A673 (cell line): ENCODE data around the gene MORN5. TPM values are rescaled to one million over a fixed set of nuclear protein-coding genes. Genes with fewer than 3 reads are reported as not detected.
"Not testable (repeated sequence)": the region's sequence is repeated elsewhere in the genome, so short reads cannot be mapped to it uniquely, and the experiment has no call there.

Experiments used
- BruUV-seq: library from RNA; stranded (reverse); fragments of 400-500 nt; replicated peaks from 2 replicates; lab custom pipeline; 2021; lab: Mats Ljungman, UMichigan
- CTCF ChIA-PET: fragments of 300-600 bp; sonication (Branson Sonifier 250); formaldehyde crosslinking; loops from one replicate; lab custom pipeline; 2022; ENCODE audit warnings: antibody characterized with exemption; lab: Charles Lee
- POLR2A ChIA-PET: fragments of 300-600 bp; sonication (Branson Sonifier 250); formaldehyde crosslinking; loops from one replicate; lab custom pipeline; 2022; ENCODE audit warnings: antibody characterized with exemption; ENCODE audit not compliant: low non-redundant PET; lab: Charles Lee
- DNase-seq: peaks from one replicate; pipeline ENCODE4 v3.0.0-alpha.2; 2015; ENCODE audit warnings: low spot score
- H3K27ac ChIP-seq: fragments of 200-600 bp; sonication (generic); 2 replicates; pipeline ENCODE4 v1.5.1; 2016; ENCODE audit warnings: mixed run types, low read depth, mild to moderate bottlenecking, mixed read lengths, antibody characterized with exemption, low read length; ENCODE audit not compliant: poor library complexity, severe bottlenecking
- H3K27me3 ChIP-seq: fragments of 200-600 bp; sonication (generic); replicated peaks from 2 replicates; pipeline ENCODE4 v1.6.1; 2017; ENCODE audit warnings: mixed run types, low read depth, mild to moderate bottlenecking, mixed read lengths, antibody characterized with exemption, low read length; ENCODE audit not compliant: insufficient read depth, poor library complexity
- H3K36me3 ChIP-seq: fragments of 200-600 bp; sonication (generic); 2 replicates; pipeline ENCODE4 v1.6.1; 2016; ENCODE audit warnings: mixed run types, mild to moderate bottlenecking, mixed read lengths, antibody characterized with exemption, low read length; ENCODE audit not compliant: insufficient read depth, poor library complexity, severe bottlenecking
- H3K4me1 ChIP-seq: fragments of 200-600 bp; sonication (generic); 2 replicates; pipeline ENCODE4 v1.6.1; 2017; ENCODE audit warnings: mixed run types, mild to moderate bottlenecking, mixed read lengths, antibody characterized with exemption, low read length; ENCODE audit not compliant: insufficient read depth, poor library complexity, severe bottlenecking
- H3K4me3 ChIP-seq: fragments of 200-600 bp; sonication (generic); 2 replicates; pipeline ENCODE4 v1.5.1; 2016; ENCODE audit warnings: low read depth, mixed run types, mild to moderate bottlenecking, mixed read lengths, low read length; ENCODE audit not compliant: poor library complexity, severe bottlenecking
- H3K9me3 ChIP-seq: fragments of 200-600 bp; sonication (generic); 2 replicates; pipeline ENCODE4 v1.6.1; 2016; ENCODE audit warnings: mixed run types, low read depth, mild to moderate bottlenecking, mixed read lengths, antibody characterized with exemption, low read length; ENCODE audit not compliant: poor library complexity, severe bottlenecking
- EZH2 ChIP-seq: fragments of 200-600 bp; sonication (generic); IDR thresholded peaks from 2 replicates; pipeline ENCODE4 v1.6.1; 2017; ENCODE audit warnings: borderline replicate concordance, low read depth, mild to moderate bottlenecking, mixed read lengths, antibody characterized with exemption, low read length; ENCODE audit not compliant: poor library complexity, severe bottlenecking
- intact Hi-C: fragments of 100-400 bp; cut with micrococcal nuclease; formaldehyde crosslinking; loops from one replicate; pipeline ENCODE4 v1.10.0; 2022; ENCODE audit not compliant: unreplicated experiment
- total RNA-seq: library from RNA; stranded (reverse); gene quantifications from 2 replicates; pipeline ENCODE4 v1.2.3, GENCODE V29; 2021
- TF ChIP-seq, protein P1 (sequence below): fragments of 300-800, 200-600 bp; sonication (generic); conservative IDR thresholded peaks from 2 replicates; pipeline ENCODE4 v1.5.1; 2017; ENCODE audit warnings: low read depth, mild to moderate bottlenecking, antibody characterized with exemption, low read length, moderate library complexity, mixed read lengths

MORN5 gene
- total RNA-seq, 1 experiment from 2014 or later, result not detected

DNA sequence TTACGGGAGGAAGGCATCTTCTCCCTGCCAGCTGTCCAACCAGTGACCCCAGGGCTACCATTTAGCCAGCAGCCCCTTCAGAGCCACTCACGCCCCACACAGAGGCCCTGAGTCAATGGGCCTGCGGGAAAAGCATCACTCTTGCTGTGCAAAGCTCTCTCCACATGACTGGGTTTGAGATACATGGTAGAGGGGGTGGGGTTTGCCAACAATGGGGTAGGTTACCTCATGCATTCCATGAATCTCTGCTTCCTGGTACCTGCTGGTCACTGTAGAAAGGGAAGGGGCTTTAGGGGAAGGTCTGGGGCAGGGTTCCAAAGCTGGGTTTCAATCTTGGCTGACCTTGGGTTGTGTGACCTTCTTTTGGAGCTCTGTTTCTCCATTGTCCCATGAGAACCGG lies 43.7 kb upstream of the MORN5 start:
- no peak for DNase-seq
- ChIA-PET POLR2A (interaction anchor here (0.6 kb wide), 1 partner anchor 696 kb away, joined by 7 read pairs; no protein-coding TSS in a partner anchor), CTCF (no interaction called here)
- Histone ChIP-seq H3K4me1 (no peaks in the 10 kb centered on the region), H3K36me3 (no peaks in the 10 kb centered on the region), H3K27ac (no peak overlapping the region), H3K4me3 (no peak overlapping the region), H3K9me3 (no peaks in the 10 kb centered on the region), H3K27me3 (no peaks in the 10 kb centered on the region)
- intact Hi-C loops, result no loop called here
- TF ChIP-seq, protein P1, sequence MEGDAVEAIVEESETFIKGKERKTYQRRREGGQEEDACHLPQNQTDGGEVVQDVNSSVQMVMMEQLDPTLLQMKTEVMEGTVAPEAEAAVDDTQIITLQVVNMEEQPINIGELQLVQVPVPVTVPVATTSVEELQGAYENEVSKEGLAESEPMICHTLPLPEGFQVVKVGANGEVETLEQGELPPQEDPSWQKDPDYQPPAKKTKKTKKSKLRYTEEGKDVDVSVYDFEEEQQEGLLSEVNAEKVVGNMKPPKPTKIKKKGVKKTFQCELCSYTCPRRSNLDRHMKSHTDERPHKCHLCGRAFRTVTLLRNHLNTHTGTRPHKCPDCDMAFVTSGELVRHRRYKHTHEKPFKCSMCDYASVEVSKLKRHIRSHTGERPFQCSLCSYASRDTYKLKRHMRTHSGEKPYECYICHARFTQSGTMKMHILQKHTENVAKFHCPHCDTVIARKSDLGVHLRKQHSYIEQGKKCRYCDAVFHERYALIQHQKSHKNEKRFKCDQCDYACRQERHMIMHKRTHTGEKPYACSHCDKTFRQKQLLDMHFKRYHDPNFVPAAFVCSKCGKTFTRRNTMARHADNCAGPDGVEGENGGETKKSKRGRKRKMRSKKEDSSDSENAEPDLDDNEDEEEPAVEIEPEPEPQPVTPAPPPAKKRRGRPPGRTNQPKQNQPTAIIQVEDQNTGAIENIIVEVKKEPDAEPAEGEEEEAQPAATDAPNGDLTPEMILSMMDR, result no peak
- TF ChIP-seq EZH2, result no peak
- no TSS peak for BruUV-seq

DNA sequence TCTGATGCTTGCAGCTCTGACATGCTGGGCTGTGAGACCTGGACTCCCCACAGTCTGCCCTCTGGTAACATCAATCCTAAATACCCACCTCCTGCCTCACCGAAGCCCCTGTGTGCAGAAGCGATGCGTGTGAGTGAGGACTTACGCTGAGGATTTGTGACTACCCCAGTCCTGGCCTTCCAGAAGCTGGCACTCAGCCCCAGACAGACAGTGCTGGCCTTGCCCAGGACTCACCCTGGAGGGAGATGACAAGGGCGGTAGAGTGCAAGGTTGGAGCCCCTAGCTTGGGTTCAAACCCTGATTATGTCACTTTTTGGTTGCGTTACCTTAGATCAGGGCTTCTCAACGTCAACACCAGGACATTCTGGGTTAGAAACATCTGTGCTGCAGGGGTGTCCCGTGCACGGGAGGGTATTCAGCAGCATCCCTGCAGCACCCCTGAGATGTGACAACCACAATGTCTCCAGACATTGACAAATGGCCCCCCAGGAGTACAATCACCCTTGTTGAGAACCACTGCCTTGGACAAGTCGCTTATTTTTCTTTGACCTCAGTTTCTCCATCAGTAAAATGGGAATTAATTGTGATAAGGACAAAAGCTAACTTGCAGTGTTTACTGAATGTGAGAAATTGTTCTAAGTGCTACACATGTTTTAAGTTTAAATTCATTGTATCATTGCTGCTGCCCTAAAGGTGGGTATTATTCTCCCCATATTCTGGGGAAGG lies 43.1 kb upstream of the MORN5 start:
- TF ChIP-seq, protein P1, result no peak
- no peak for TF ChIP-seq EZH2
- H3K4me1 ChIP-seq, result no peaks in the 10 kb centered on the region
- DNase-seq, result no peak
- POLR2A ChIA-PET, result no interaction called here
- H3K9me3 ChIP-seq, result no peaks in the 10 kb centered on the region
- CTCF ChIA-PET, result interaction anchor here (1.2 kb wide), 1 partner anchor 18 kb away, joined by 3 read pairs; no protein-coding TSS in a partner anchor
- intact Hi-C loops, result no loop called here
- H3K27ac ChIP-seq, result no peak overlapping the region
- H3K36me3 ChIP-seq, result no peaks in the 10 kb centered on the region
- no peaks in the 10 kb centered on the region for H3K27me3 ChIP-seq
- H3K4me3 ChIP-seq, result no peak overlapping the region
- BruUV-seq, result no TSS peak

- H3K4me3 ChIP-seq, POLR2A ChIA-PET, H3K36me3 ChIP-seq, DNase-seq, H3K27me3 ChIP-seq, H3K27ac ChIP-seq, intact Hi-C loops, BruUV-seq, H3K4me1 ChIP-seq, H3K9me3 ChIP-seq: not testable (repeated sequence)
- CTCF ChIA-PET, result interaction anchor here (1.2 kb wide), 1 partner anchor 18 kb away, joined by 3 read pairs; no protein-coding TSS in a partner anchor
These were observed 42.5 kb upstream of the MORN5 start for GRCh38 chr9:122117241-122117640.
